GM19372 (cell line): Measurements from ENCODE around the gene STK25.
"Not testable (repeated sequence)": the region's sequence is repeated elsewhere in the genome, so short reads cannot be mapped to it uniquely, and the experiment has no call there.

Experiments used
- ATAC-seq: cut with Tn5 transposase; IDR thresholded peaks from one replicate; pipeline ENCODE4 v1.9.1; 2021; ENCODE audit warnings: mild to moderate bottlenecking, low read depth, moderate library complexity; ENCODE audit not compliant: unreplicated experiment

The STK25 gene

DNA sequence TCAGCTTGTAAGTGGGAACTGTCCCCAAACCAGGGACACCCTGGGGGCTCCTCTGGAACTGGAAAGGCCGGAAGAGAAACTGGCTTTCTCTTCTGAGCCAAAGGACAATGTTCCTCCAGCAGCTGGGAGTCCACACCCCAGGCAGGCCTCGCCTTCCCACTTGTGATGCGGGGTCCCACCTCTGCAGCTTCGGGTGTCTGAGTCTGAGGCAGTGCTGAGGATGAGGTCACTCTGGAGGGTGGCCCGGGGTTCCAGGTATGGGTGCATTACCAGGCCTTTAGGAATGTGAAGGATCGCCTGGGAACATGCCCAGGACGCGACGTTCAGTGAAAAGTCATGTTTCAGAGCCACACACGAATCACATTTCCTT lies 32.0 kb upstream of the STK25 start:
- ATAC-seq, result no peak

DNA sequence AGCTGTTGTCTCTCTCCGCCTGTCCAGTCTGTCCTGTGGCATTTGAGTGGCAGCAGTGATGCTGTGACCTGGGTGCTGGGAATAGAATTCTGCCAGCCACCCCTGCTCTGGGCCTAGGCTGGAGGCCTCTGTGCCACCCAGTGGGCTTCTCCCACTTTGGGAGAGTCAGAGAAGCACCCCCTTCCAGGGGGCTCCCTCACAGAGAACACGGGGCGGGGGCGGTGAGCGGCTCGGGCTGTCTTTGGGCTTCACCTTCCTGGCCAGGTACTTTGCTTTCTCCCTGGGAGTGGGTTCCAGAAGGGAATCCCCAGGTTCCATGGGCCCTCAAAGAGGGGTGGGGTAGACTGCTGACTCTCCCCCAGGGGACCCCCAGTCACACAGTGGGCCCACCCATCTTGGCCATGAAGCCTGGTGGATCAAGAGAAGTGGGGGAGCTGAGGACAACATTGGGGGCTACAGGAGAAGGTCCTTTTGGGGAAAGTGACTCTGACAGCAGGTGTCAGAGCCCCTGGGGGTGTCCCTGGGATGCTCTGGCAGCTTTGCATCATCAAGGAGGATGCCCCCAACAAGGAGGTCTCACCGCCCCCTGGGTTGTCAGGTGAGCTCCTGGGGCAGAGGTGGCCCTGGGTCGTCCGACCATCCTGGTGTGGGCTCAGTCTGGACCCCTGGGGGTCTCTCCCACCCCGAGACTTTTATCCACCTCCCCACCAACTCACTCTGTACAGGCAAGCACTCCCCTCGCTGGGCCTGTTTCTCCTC lies 31.4 kb upstream of the STK25 start:
- no peak for ATAC-seq

DNA sequence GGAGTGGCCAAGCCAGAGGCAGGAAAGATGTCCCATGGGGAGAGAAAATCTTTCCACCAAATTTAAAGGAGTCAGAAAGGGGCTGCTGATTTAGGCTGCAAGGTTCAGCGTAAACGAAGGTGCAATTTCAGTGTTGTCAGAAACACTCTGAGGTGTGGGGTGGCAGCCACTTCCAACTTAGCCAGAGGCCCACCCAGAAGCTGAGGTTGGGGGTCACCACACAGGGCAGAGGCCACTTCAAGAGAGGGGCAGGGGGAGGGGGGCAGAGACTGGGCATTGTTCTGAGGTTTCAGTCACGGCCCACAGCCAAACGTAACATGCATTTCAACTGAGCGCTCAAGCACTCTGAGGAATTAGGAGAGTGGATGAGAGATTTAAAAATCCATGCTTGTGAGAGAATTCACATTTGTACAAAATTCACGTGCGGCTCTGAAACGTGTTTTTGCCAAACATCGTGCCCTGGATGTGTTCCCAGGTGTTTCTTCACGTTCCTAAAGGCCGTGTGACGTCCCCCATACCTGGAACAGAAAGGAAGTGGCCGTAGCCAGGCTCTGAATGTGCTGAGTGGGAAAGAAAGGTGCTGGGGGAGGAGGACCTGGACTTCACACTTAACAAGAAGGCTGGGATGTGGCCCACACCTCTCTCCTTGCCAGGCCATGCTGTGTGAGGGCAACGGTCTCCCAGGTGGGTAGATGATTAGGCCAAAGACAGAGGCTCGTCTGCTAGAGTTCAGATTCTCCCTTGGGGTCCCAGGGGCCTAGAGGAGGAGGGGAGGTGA lies 30.6 kb upstream of the STK25 start:
- ATAC-seq, result no peak

DNA sequence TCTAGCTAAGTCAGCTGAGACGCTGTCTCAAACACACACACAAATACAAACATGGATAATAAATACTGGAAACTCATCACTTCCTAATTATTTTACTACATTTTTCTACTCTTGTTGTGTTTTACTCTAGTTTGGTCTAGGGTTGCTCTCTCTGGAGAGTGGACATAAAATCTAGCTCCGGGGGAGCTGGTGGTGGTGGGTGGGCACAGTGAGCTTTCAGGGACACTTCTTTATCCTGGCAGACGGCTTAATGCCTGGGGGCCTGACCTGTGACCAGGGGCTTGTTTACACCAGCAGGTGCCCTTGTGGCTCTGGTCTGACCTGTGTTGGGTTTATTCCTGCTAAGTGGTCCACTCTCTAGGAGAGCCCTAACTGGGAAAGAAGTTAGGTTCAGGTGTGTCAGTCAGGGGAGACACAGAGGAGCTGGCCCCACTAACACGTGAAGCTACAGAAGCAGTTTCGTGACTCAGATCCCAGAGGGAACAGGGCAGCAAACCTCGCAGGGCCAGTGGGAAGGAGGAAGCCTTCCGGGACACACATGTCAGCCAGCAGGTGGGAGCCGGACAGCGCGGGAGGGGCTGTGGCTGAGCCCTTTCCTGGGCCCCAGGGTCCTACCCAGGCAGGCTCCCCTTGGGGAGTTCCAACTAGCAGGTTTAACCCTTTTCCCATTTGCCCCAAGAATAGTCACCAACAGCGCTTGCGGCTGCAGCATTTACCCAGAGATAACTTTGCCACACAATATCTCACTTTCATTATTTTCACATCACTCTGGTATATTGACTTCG lies 27.7 kb upstream of the STK25 start:
- no peak for ATAC-seq

DNA sequence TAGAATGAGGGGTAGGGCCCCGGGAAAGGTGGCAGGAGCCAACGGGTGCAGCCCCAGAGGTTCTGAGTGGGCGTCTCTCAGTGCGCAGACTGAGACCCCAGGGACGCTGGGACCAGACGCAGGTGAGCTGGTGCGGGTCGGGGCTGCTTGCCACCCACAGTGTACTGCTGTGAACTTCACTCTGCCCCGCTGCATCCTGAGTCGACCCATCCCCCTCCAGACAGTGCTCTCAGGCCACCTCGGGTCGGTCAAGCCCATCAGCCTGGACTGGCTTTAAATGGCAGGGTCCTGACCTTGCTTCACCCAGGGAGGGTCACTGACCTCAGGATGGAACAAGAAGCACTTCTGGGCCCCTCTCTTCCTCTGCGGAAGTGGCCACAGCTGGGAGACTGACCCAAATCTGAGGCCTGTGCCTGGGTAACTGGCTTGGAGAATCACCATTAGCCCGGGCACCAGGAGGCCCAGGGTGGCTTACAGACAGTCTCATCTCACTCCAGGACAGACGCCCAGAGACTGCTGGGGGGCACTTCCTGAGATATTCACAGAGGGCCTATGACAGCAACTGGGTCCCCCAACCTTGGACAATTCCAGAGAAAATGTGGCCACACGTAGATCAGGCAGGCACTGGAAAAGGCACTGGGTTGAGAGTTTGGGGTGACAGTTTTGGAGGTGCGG lies 26.5 kb upstream of the STK25 start:
- ATAC-seq, result no peak

DNA sequence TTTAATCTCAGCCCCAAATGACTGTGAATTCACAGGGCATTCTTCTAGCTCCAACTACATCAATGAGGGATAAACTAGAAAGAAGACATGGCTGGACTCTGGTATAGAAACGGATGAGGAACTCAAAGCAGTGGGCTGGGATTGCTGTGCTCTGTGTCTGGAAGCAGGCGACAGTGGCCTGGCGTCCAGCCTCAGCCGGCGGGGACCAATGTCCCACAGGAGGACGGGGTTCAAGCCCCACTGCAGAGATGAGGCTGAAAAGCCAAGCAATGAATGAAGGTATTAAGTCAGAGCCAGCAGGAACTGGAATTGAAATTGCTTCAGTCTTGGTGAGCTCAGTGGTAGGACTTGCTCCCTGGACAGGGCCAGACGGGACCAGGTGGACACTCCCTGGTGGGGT lies 25.9 kb upstream of the STK25 start:
- no peak for ATAC-seq

DNA sequence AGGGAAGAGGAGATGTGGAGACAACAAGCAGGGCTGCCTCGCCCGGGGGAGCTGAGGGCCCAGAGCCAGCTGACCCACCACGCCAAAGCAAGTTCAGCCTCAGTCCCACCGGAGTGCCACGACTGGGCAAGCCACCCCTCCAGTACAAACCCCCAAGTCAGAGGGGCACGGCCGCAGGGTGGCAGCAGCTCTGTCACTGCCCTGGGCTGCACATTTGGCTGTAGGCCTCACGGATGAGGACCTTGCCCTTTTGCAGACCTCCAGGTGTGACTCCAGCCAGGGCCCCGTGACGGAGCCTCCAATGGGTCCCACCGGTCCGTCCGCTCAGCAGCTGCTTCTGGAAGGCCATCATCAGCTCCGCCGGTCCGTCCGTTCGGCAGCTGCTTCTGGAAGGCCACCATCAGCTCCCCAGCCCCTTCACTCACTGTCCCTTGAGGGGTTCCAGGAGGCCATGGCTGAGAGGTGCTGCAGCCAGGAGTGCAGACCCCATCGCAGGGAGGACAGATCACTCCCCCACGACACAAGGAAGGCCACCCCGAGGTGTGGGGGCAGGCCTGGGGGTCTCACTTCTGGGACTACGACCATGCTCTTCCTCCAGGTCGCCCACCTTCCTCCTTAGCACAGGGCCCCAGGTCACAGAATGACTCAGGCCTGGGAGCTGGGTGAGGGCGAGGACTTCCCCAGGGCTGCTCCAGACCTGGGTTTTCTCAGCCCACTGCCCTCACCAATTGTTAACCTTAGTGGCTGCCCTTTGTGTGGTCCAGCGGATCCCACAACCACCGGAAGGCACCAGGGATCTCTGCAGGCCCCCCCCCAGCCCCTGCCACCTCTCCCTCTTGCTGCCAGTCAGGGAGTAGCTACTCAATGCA lies 24.6 kb upstream of the STK25 start:
- ATAC-seq, result no peak

DNA sequence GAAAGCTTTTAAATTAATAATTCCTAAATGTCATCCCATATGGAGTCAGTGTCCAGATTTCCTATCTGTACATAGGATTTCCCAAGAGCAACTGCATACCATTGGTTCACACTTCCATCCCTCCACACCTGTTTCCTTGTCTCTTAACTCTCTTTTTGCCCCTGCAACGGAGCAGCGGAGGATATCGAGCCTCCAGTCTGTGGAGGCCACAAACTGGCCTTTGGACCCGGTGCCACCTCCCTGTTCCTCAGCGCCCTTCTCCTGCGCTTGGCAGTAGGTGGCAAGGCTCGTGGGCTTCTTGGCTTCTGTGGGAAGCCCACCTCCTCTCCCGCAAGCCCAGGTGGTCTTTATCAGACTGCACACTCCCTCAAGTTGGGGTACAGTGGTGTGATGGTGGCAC lies 23.8 kb upstream of the STK25 start:
- no peak for ATAC-seq

DNA sequence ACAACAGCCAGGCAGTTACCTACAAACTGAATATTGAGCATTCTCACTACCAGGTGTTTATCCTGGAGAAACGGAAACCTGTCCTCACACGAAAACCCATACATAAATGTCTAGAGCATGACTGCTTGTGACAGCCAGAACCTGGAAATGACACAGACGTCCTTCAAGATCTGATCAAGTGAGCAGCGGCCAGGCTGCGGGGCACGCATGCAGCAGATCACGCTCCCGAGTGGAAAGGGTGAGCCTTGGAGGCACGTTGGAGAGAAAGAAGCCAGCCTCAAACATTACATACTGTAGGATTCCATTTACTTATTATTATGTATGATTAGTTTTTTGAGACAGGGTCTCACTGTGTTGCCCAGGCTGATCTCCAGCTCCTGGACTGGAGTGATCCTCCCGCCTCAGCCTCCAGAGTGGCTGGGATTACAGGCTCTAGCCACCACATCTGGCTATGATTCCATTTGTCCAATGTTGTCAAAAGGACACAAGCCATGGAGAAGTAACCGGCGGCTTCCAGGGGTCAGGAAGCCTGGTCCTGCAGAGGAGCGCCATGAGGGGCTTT lies 22.9 kb upstream of the STK25 start:
- no peak for ATAC-seq

DNA sequence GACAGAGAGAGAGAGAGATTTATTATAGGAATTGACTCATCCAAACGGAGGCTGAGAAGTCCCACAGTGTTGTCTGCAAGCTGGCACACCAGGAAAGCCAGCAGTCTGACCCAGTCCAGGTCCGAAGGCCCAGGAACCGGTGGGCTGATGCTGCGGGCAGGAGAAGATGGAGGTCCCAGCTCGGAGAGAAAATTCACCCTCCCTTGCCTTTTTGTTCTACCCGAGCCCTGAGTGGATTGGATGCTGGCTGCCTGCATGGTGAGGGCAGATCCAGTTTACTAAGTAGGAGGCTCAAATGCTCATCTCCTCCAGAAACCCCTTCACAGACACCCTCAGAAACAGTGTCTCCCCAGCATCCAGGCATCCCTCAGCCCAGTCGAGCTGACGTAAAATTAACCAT lies 22.2 kb upstream of the STK25 start:
- no peak for ATAC-seq

DNA sequence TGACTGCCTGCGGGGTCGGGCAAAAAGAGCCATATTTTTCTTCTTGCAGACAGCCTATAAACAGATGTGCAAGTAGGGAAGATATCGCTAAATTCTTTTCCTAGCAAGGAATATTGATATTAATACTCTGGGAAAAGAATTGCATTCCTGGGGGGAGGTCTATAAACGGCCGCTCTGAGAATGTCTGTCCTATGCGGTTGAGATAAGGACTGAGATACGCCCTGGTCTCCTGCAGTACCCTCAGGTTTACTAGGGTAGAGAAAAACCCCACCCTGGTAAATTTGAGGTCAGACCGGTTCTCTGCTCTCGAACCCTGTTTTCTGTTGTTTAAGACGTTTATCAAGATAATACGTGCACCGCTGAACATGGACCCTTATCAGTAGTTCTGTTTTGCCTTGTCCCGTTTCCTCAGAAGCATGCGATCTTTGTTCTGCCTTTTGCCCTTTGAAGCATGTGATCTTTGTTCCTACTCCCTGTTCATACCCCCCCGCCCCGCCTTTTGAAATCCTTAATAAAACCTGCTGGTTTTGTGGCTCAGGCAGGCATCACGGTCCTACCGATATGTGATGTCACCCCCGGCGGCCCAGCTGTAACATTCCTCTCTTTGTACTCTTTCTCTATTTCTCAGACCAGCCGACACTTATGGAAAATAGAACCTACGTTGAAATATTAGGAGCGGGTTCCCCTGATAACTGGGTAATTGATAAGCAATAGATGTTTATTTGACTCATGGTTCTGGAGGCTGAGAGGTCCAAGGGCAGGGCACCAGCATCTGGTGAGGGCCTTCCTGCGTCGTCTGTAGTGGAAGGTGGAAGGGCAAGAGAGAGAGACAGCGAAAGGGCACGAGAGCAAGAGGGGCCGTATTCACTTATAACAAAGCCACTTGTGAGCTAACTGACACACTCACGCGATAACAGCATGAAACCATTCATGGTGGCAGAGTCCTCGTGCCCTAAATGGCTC lies 17.7 kb upstream of the STK25 start:
- not testable (repeated sequence) for ATAC-seq

DNA sequence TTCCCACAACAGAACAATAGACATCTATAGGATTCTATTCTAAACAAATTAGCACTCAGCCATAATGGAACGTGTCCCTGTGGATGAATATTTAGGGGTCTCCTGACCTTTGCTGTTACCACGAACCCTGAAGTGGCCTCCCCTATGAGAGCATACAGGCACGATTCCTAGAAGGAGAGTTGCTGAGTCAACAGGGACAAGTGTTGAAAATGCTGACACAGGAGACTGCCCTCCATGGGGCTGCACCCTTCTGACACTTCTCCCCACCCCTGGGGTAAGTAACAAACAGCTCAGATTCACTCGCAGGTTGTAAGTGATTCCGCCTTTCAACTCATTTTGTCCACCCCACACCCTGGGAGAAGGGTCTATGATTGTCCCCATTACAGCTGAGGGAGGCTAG lies 14.1 kb upstream of the STK25 start:
- no peak for ATAC-seq

DNA sequence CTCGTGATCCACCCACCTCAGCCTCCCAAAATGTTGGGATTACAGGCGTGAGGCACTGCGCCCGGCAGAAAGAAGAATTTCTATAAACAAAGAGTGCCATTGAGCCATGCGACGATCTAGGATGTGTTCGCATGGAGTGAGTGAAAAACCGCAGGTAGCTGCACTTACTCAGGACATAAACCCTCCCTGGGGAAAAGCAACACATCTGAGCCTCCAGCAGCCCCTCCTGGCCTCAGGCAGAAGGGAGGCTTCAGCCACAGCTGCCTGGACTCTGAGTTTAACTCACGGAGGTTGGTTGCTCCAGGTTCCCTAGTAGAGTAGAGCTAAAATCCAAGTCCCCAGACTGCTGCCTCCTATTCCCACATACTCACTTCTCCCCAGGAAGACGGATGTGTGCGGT lies 11.3 kb upstream of the STK25 start:
- ATAC-seq, result no peak

DNA sequence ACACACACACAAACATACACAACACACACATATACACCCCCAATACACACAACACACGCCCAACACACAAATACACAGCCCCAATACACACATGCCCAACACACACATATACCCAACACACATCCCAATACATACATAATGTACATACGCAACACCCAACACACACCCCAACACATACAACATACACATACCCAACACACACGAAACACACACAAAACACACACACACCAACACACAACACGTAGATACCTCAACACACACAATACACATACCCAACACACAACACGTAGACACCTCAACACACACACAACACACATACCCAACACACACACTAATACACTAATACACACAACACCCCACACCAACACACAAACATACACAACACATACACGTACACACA lies 8.9 kb upstream of the STK25 start:
- no peak for ATAC-seq

DNA sequence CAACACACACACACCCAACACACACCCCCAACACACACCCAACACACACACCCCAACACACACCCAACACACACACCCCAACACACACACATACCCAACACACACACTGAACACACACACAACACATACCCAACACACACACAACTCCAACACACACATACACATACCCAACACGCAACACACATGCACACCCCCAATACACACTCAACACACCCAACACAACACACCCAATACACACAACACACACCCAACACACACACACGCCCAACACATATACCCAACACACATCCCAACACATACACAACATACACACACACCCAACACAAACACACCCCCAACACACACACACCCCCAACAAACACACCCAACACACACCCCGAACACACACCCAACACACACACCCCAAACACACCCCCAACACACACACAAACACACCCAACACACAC lies 8.2 kb upstream of the STK25 start:
- no peak for ATAC-seq

DNA sequence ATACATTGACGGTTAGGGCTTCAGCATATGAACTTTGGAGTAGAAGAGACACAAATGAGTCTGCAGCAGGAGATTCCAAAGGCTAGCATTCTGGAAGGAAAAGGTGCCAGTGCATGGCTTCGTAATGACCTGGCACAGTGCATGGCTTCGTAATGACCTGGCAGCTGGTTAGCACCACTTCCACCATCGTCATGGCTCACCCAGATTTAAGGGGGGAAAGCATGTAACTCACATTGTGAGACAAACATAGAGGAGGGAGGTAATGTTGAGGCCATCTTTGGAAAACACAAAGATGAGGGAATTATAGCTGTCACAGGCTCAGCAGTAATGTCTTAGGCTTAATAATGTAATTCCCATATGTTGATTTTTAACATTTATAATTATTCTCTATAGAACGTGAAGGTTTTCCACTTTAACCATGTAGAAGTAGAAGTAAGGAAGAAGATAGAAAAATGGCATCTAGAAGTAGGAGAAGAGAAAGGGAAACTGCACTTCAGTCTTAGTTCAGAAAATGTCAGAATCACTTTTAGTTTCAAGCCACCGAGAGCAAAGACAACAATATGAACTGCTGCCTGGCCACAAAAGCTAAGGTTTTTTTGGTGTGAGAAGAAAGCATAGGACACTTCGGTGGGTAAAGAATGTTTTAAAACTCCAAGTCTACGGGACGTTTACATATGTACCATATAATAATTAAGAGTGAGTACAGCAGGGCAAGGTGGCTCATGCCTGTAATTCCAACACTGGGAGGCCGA lies 6.8 kb upstream of the STK25 start:
- ATAC-seq, result no peak

DNA sequence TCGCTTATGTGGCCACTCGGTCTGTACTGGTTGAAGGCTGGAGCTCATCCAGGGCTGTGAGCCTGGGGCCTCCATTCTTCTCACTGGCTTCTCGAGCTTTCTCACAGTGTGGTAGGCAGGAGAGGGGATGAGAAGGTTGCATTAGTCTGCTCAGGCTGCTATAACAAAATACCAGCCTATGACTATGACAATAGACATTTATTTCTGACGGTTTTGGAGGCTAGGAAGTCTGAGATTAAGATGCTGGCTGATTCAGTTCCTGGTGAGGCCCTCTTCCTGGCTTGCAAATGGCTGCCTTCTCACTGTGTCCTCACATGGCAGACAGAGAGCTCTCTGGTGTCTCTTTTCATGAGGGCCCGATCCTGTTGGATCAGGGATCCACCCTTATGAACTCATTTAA lies 6.2 kb upstream of the STK25 start:
- no peak for ATAC-seq
